ENCODE measurements around the gene NT5DC2. TPM values are rescaled to one million over a fixed set of nuclear protein-coding genes. Genes with fewer than 3 reads are reported as not detected.

The NT5DC2 gene
- total RNA-seq, 2 experiments from 2014 or later: 118 to 144 TPM

DNA sequence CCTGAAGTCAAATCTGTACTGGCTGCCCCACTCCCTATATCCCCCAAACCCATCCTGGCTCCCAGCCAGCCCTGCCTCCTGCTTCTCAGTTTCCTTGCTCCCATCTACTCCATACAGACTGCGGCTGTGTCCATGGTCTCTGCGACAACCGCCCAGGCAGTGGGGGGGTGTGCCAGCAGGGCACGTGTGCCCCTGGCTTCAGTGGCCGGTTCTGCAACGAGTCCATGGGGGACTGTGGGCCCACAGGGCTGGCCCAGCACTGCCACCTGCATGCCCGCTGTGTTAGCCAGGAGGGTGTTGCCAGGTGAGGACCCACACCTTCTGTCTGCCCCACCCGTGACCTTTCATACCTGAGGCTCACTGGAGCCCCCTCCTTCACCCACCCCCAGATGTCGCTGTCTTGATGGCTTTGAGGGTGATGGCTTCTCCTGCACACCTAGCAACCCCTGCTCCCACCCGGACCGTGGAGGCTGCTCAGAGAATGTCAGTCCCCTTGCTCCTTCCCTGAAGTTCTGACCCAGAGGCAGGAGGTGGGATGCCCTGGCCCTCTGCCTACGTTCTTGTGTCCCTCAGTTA, 23.8 kb downstream of the NT5DC2 start:
- H3K4me1 ChIP-seq (ENCODE audit: insufficient read depth, low read length, poor library complexity, severe bottlenecking): no peaks in the 10 kb centered on the region
- no peaks in the 10 kb centered on the region for H3K36me3 ChIP-seq (ENCODE audit: insufficient read depth, low read length)
- TF ChIP-seq EZH2phosphoT487 (IDR thresholded peaks at IDR 0.05; ENCODE audit: borderline replicate concordance, low read depth, low read length): no peak
- TF ChIP-seq, protein P1, sequence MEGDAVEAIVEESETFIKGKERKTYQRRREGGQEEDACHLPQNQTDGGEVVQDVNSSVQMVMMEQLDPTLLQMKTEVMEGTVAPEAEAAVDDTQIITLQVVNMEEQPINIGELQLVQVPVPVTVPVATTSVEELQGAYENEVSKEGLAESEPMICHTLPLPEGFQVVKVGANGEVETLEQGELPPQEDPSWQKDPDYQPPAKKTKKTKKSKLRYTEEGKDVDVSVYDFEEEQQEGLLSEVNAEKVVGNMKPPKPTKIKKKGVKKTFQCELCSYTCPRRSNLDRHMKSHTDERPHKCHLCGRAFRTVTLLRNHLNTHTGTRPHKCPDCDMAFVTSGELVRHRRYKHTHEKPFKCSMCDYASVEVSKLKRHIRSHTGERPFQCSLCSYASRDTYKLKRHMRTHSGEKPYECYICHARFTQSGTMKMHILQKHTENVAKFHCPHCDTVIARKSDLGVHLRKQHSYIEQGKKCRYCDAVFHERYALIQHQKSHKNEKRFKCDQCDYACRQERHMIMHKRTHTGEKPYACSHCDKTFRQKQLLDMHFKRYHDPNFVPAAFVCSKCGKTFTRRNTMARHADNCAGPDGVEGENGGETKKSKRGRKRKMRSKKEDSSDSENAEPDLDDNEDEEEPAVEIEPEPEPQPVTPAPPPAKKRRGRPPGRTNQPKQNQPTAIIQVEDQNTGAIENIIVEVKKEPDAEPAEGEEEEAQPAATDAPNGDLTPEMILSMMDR (conservative IDR thresholded peaks at IDR 0.05; ENCODE audit: low read length): peak; percentile 68
- DNase-seq (ENCODE audit: low spot score): peak; percentile 41
- H3K79me2 ChIP-seq (ENCODE audit: insufficient read depth, low read depth, low read length): no peaks in the 10 kb centered on the region
- H3K4me3 ChIP-seq (ENCODE audit: low read depth, low read length, poor library complexity, severe bottlenecking): no peak overlapping the region
- no TSS peak for BruUV-seq (replicated peaks)
- ChIA-PET POLR2A (no interaction called here), CTCF (ENCODE audit: unreplicated experiment) (no interaction called here)
- H4K20me1 ChIP-seq (ENCODE audit: insufficient read depth, low read length): no peaks in the 10 kb centered on the region
- no peak overlapping the region for H3K4me2 ChIP-seq (ENCODE audit: low read length)
- intact Hi-C loops (cut with micrococcal nuclease; ENCODE audit: unreplicated experiment): no loop called here
- H3K9me3 ChIP-seq (ENCODE audit: low read length): no peaks in the 10 kb centered on the region
- no peak overlapping the region for H3K27ac ChIP-seq (ENCODE audit: low read depth, low read length, poor library complexity, severe bottlenecking)
- no peak overlapping the region for H2AFZ ChIP-seq (ENCODE audit: low read length)
- H3K9me2 ChIP-seq (ENCODE audit: insufficient read depth, low read length): no peaks in the 10 kb centered on the region

DNA sequence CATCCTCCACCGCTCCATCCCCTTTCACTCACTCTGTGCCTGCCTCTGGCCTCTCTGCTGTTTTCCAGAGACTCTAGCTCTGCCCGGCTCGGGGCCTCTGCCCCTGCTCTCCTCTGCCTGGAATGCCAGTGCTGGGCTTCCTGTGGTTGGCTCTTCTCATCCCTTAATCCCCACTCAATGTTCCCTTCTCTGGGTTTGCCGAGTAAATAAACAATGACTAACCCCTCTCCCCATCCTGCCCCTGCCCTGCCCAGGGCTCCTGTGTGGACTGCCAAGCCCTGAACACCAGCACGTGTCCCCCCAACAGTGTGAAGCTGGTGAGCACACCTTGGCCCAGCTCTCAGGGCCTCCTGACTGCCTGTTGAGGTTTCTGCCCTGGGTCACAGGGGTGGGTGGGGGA, 26.3 kb downstream of the NT5DC2 start:
- Histone ChIP-seq H3K27ac (ENCODE audit: low read depth, low read length, poor library complexity, severe bottlenecking) (no peak overlapping the region), H3K36me3 (ENCODE audit: insufficient read depth, low read length) (no peaks in the 10 kb centered on the region), H4K20me1 (ENCODE audit: insufficient read depth, low read length) (no peaks in the 10 kb centered on the region), H3K4me3 (ENCODE audit: low read depth, low read length, poor library complexity, severe bottlenecking) (no peak overlapping the region), H3K79me2 (ENCODE audit: insufficient read depth, low read depth, low read length) (no peaks in the 10 kb centered on the region), H3K4me2 (ENCODE audit: low read length) (no peak overlapping the region), H3K9me3 (ENCODE audit: low read length) (no peaks in the 10 kb centered on the region), H3K9me2 (ENCODE audit: insufficient read depth, low read length) (no peaks in the 10 kb centered on the region), H2AFZ (ENCODE audit: low read length) (no peak overlapping the region), H3K4me1 (ENCODE audit: insufficient read depth, low read length, poor library complexity, severe bottlenecking) (no peaks in the 10 kb centered on the region)
- POLR2A ChIA-PET: no interaction called here
- no peak for DNase-seq (ENCODE audit: low spot score)
- CTCF ChIA-PET (ENCODE audit: unreplicated experiment): interaction anchor here (0.6 kb wide), 1 partner anchor 80 kb away, joined by 3 read pairs; no protein-coding TSS in a partner anchor
- TF ChIP-seq, protein P1 (conservative IDR thresholded peaks at IDR 0.05; ENCODE audit: low read length): no peak
- no peak for TF ChIP-seq EZH2phosphoT487 (IDR thresholded peaks at IDR 0.05; ENCODE audit: borderline replicate concordance, low read depth, low read length)
- intact Hi-C loops (cut with micrococcal nuclease; ENCODE audit: unreplicated experiment): no loop called here
- BruUV-seq (replicated peaks): no TSS peak

DNA sequence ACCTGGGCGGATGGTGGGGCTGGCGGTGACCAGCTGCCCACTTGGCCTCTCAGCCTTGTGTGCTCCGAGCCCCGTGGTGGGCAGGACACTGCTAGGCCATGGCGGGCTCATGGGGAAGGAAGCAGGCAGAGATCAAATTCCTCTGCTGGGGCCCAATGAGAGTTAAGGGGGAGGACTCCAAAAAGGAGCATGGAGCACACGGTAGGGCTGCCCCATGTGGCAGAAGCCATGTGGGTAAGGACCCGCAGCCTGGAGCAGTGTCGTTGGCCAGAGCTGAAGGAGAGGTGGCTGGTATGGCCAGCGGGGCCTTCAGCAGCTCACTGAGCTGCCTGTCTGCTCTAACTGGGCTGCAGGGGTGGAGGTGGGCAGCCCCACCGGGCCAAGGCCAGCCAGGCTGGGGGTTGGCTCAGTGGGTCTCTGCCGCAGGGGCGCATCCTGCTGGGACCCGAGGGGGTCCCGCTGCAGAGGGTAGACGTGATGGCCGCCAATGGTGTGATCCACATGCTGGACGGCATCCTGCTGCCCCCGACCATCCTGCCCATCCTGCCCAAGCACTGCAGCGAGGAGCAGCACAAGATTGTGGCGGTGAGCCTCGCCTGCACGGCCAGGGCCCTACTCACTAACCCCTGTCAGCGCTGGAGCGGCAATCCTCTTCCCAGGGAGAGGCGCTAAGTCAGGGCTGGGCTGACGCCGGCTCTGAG, 27.2 kb downstream of the NT5DC2 start:
- Histone ChIP-seq H3K36me3 (ENCODE audit: insufficient read depth, low read length) (no peaks in the 10 kb centered on the region), H3K9me2 (ENCODE audit: insufficient read depth, low read length) (no peaks in the 10 kb centered on the region), H3K79me2 (ENCODE audit: insufficient read depth, low read depth, low read length) (no peaks in the 10 kb centered on the region), H3K27ac (ENCODE audit: low read depth, low read length, poor library complexity, severe bottlenecking) (no peak overlapping the region), H2AFZ (ENCODE audit: low read length) (no peak overlapping the region), H3K4me2 (ENCODE audit: low read length) (no peak overlapping the region), H3K4me3 (ENCODE audit: low read depth, low read length, poor library complexity, severe bottlenecking) (no peak overlapping the region), H4K20me1 (ENCODE audit: insufficient read depth, low read length) (no peaks in the 10 kb centered on the region), H3K9me3 (ENCODE audit: low read length) (no peaks in the 10 kb centered on the region), H3K4me1 (ENCODE audit: insufficient read depth, low read length, poor library complexity, severe bottlenecking) (no peaks in the 10 kb centered on the region)
- POLR2A ChIA-PET: no interaction called here
- no peak for DNase-seq (ENCODE audit: low spot score)
- CTCF ChIA-PET (ENCODE audit: unreplicated experiment): no interaction called here
- no TSS peak for BruUV-seq (replicated peaks)
- TF ChIP-seq, protein P1 (conservative IDR thresholded peaks at IDR 0.05; ENCODE audit: low read length): no peak
- TF ChIP-seq EZH2phosphoT487 (IDR thresholded peaks at IDR 0.05; ENCODE audit: borderline replicate concordance, low read depth, low read length): no peak
- intact Hi-C loops (cut with micrococcal nuclease; ENCODE audit: unreplicated experiment): no loop called here

Measured in OCI-LY7 (cell line).